ENCODE data around the gene CH25H. TPM values are rescaled to one million over a fixed set of nuclear protein-coding genes. Genes with fewer than 3 reads are reported as not detected.

CH25H gene
- total RNA-seq, 2 experiments from 2014 or later, result not detected

GRCh38 chr10:89214566-89215165 is 7.5 kb upstream of the CH25H start:
- Mint-ChIP-seq H3K4me1 (peaks cover 12% of the 10 kb centered on the region), H3K27me3 (peaks cover 10% of the 10 kb centered on the region), H3K9me3 (ENCODE audit: low read depth) (no peaks in the 10 kb centered on the region), H3K36me3 (ENCODE audit: low read depth) (no peaks in the 10 kb centered on the region), H3K27ac (no peak overlapping the region), H3K4me3 (no peak overlapping the region)
- ChIA-PET POLR2A (interaction anchor here (0.6 kb wide), 1 partner anchor 429 kb away, joined by 3 read pairs; no protein-coding TSS in a partner anchor), CTCF (interaction anchor here (0.5 to 4.2 kb wide), 32 partner anchors 10 to 1162 kb away, joined by 3 to 84 read pairs (median 4); partner anchors contain the start of genes FAS and LIPA)
- ATAC-seq (no peak), DNase-seq (no peak)
- intact Hi-C loops (cut with DNase I, micrococcal nuclease), result loop anchor here in 1 of 2 experiments (5.0 kb wide), 1 partner anchor 377 kb away; no protein-coding TSS in a partner anchor

- no peak for ATAC-seq
- intact Hi-C loops (cut with DNase I, micrococcal nuclease), result loop anchor here (1.0 kb wide), 3 partner anchors 183 to 278 kb away; no protein-coding TSS in a partner anchor
- H3K9me3 Mint-ChIP-seq (ENCODE audit: low read depth), result no peaks in the 10 kb centered on the region
- peaks cover 16% of the 10 kb centered on the region for H3K27me3 Mint-ChIP-seq
- H3K27ac Mint-ChIP-seq, result no peak overlapping the region
- ChIA-PET CTCF (interaction anchor here (0.6 to 4.2 kb wide), 24 partner anchors 9 to 379 kb away, joined by 3 to 84 read pairs (median 4); partner anchors contain the start of genes FAS and LIPA), POLR2A (no interaction called here)
- DNase-seq, result no peak
- no peaks in the 10 kb centered on the region for H3K36me3 Mint-ChIP-seq (ENCODE audit: low read depth)
- H3K4me3 Mint-ChIP-seq, result no peak overlapping the region
- H3K4me1 Mint-ChIP-seq, result peaks cover 12% of the 10 kb centered on the region
Measured at GRCh38 chr10:89213191-89213808, 6.2 kb upstream of the CH25H start.

- no peak overlapping the region for H3K27ac Mint-ChIP-seq
- no peaks in the 10 kb centered on the region for H3K36me3 Mint-ChIP-seq (ENCODE audit: low read depth)
- CTCF ChIA-PET, result interaction anchor here (0.6 to 7.8 kb wide), 12 partner anchors 8 to 352 kb away, joined by 3 to 78 read pairs (median 3); no protein-coding TSS in a partner anchor
- intact Hi-C loops (cut with DNase I, micrococcal nuclease), result no loop called here
- no peak overlapping the region for H3K4me3 Mint-ChIP-seq
- no peaks in the 10 kb centered on the region for H3K9me3 Mint-ChIP-seq (ENCODE audit: low read depth)
- DNase-seq, result no peak
- H3K27me3 Mint-ChIP-seq, result peaks cover 30% of the 10 kb centered on the region
- peaks cover 12% of the 10 kb centered on the region for H3K4me1 Mint-ChIP-seq
- POLR2A ChIA-PET, result no interaction called here
- no peak for ATAC-seq
Measured at GRCh38 chr10:89210794-89211425, 3.8 kb upstream of the CH25H start.

GRCh38 chr10:89209718-89210117 is 2.6 kb upstream of the CH25H start:
- H3K27ac Mint-ChIP-seq, result no peak overlapping the region
- H3K4me1 Mint-ChIP-seq, result peaks cover 12% of the 10 kb centered on the region
- ATAC-seq, result no peak
- H3K36me3 Mint-ChIP-seq (ENCODE audit: low read depth), result no peaks in the 10 kb centered on the region
- DNase-seq, result no peak
- ChIA-PET CTCF (interaction anchor here (0.9 to 7.8 kb wide), 5 partner anchors 9 to 280 kb away, joined by 3 to 78 read pairs (median 10); no protein-coding TSS in a partner anchor), POLR2A (no interaction called here)
- no peak overlapping the region for H3K4me3 Mint-ChIP-seq
- intact Hi-C loops (cut with DNase I, micrococcal nuclease), result loop anchor here in 1 of 2 experiments (5.0 kb wide), 1 partner anchor 47 kb away; no protein-coding TSS in a partner anchor
- H3K9me3 Mint-ChIP-seq (ENCODE audit: low read depth), result no peaks in the 10 kb centered on the region
- peaks cover 35% of the 10 kb centered on the region for H3K27me3 Mint-ChIP-seq

- DNase-seq (peak; percentile 41), ATAC-seq (peak; percentile 34)
- Mint-ChIP-seq H3K9me3 (ENCODE audit: low read depth) (no peaks in the 10 kb centered on the region), H3K27me3 (peaks cover 35% of the 10 kb centered on the region), H3K27ac (no peak overlapping the region), H3K4me3 (peak overlapping the region; percentile 69), H3K4me1 (peaks cover 12% of the 10 kb centered on the region), H3K36me3 (ENCODE audit: low read depth) (no peaks in the 10 kb centered on the region)
- CTCF ChIA-PET, result interaction anchor here (0.6 to 7.8 kb wide), 20 partner anchors 8 to 372 kb away, joined by 3 to 78 read pairs (median 4); no protein-coding TSS in a partner anchor
- POLR2A ChIA-PET, result interaction anchor here (0.8 kb wide), 1 partner anchor 221 kb away, joined by 5 read pairs; no protein-coding TSS in a partner anchor
- intact Hi-C loops (cut with DNase I, micrococcal nuclease), result loop anchor here in 1 of 2 experiments (5.0 kb wide), 1 partner anchor 46 kb away; no protein-coding TSS in a partner anchor
Measured at GRCh38 chr10:89207801-89208551, 859 bp upstream of the CH25H start.

GRCh38 chr10:89206402-89207180 is 526 bp downstream of the CH25H start:
- peak; percentile 48 for DNase-seq
- Mint-ChIP-seq H3K27ac (no peak overlapping the region), H3K36me3 (ENCODE audit: low read depth) (no peaks in the 10 kb centered on the region), H3K4me3 (peak overlapping the region; percentile 69), H3K9me3 (ENCODE audit: low read depth) (no peaks in the 10 kb centered on the region), H3K27me3 (peaks cover 35% of the 10 kb centered on the region), H3K4me1 (peaks cover 8% of the 10 kb centered on the region)
- POLR2A ChIA-PET, result no interaction called here
- CTCF ChIA-PET, result interaction anchor here (0.7 to 7.8 kb wide), 15 partner anchors 8 to 371 kb away, joined by 3 to 78 read pairs (median 6); no protein-coding TSS in a partner anchor
- ATAC-seq, result peak; percentile 56
- intact Hi-C loops (cut with DNase I, micrococcal nuclease), result loop anchor here in 1 of 2 experiments (5.0 kb wide), 1 partner anchor 44 kb away; no protein-coding TSS in a partner anchor

GRCh38 chr10:89204621-89205185 is 2.4 kb downstream of the CH25H start:
- Mint-ChIP-seq H3K36me3 (ENCODE audit: low read depth) (no peaks in the 10 kb centered on the region), H3K27me3 (peaks cover 25% of the 10 kb centered on the region), H3K4me1 (peaks cover 8% of the 10 kb centered on the region), H3K27ac (no peak overlapping the region), H3K9me3 (ENCODE audit: low read depth) (no peaks in the 10 kb centered on the region), H3K4me3 (no peak overlapping the region)
- ATAC-seq (no peak), DNase-seq (no peak)
- intact Hi-C loops (cut with DNase I, micrococcal nuclease), result loop anchor here in 1 of 2 experiments (5.0 kb wide), 1 partner anchor 42 kb away; no protein-coding TSS in a partner anchor
- CTCF ChIA-PET, result interaction anchor here (0.8 to 7.8 kb wide), 5 partner anchors 10 to 271 kb away, joined by 3 to 78 read pairs (median 4); no protein-coding TSS in a partner anchor
- POLR2A ChIA-PET, result no interaction called here

- H3K9me3 Mint-ChIP-seq (ENCODE audit: low read depth), result no peaks in the 10 kb centered on the region
- H3K4me1 Mint-ChIP-seq, result peaks cover 8% of the 10 kb centered on the region
- H3K4me3 Mint-ChIP-seq, result no peak overlapping the region
- DNase-seq, result no peak
- peaks cover 19% of the 10 kb centered on the region for H3K27me3 Mint-ChIP-seq
- no peak overlapping the region for H3K27ac Mint-ChIP-seq
- intact Hi-C loops (cut with DNase I, micrococcal nuclease), result no loop called here
- POLR2A ChIA-PET, result no interaction called here
- ATAC-seq, result no peak
- no peaks in the 10 kb centered on the region for H3K36me3 Mint-ChIP-seq (ENCODE audit: low read depth)
- CTCF ChIA-PET, result interaction anchor here (0.6 to 2.1 kb wide), 3 partner anchors 15 to 273 kb away, joined by 3 to 5 read pairs (median 5); no protein-coding TSS in a partner anchor
Measured at GRCh38 chr10:89203237-89203636, 3.9 kb downstream of the CH25H start.

GRCh38 chr10:89202033-89202425 is 5.1 kb downstream of the CH25H start:
- H3K4me3 Mint-ChIP-seq, result no peak overlapping the region

More at GRCh38 chr10:89202033-89202425, 5.1 kb downstream of the CH25H start:
- intact Hi-C loops (cut with DNase I, micrococcal nuclease), result no loop called here
- Mint-ChIP-seq H3K4me1 (peaks cover 8% of the 10 kb centered on the region), H3K27me3 (peaks cover 16% of the 10 kb centered on the region), H3K27ac (no peak overlapping the region), H3K9me3 (ENCODE audit: low read depth) (no peaks in the 10 kb centered on the region), H3K36me3 (ENCODE audit: low read depth) (no peaks in the 10 kb centered on the region)
- DNase-seq, result no peak
- ChIA-PET CTCF (interaction anchor here (0.7 to 2.1 kb wide), 7 partner anchors 12 to 200 kb away, joined by 3 to 5 read pairs (median 3); no protein-coding TSS in a partner anchor), POLR2A (interaction anchor here (0.9 kb wide), 1 partner anchor 542 kb away, joined by 4 read pairs; no protein-coding TSS in a partner anchor)
- ATAC-seq, result no peak

Data from activated CD4-positive, alpha-beta T cell treated with anti-CD3 and anti-CD28 coated beads for 36 hours (primary cell).